Measurements from ENCODE around the gene ADAMTS4.
"Not testable (repeated sequence)": the region's sequence is repeated elsewhere in the genome, so short reads cannot be mapped to it uniquely, and the experiment has no call there.

ADAMTS4 gene

GRCh38 chr1:161198897-161199431 is at the start of gene ADAMTS4:
TSS of gene ADAMTS4 (minus strand) at chr1:161199054. CDS start at chr1:161198627, 427 bp downstream.
- no peak for DNase-seq

GRCh38 chr1:161244888-161245287 is 46.0 kb upstream of the ADAMTS4 start:
- DNase-seq: no peak

- DNase-seq: no peak
These were observed 43.5 kb upstream of the ADAMTS4 start for GRCh38 chr1:161242313-161242712.

- no peak for DNase-seq
These were observed 42.8 kb upstream of the ADAMTS4 start for GRCh38 chr1:161241682-161242081.

- no peak for DNase-seq
These were observed 39.2 kb upstream of the ADAMTS4 start, which contains the start of gene NR1I3 for GRCh38 chr1:161238039-161238473. TSS of gene NR1I3 (minus strand) at chr1:161238203. CDS start at chr1:161236565, 1,638 bp downstream.

- no peak for DNase-seq
These were observed 37.3 kb upstream of the ADAMTS4 start for GRCh38 chr1:161235957-161236775.

- no peak for DNase-seq
These were observed 34.2 kb upstream of the ADAMTS4 start for GRCh38 chr1:161233102-161233501.

- DNase-seq: no peak
These were observed 31.9 kb upstream of the ADAMTS4 start for GRCh38 chr1:161230762-161231161.

- DNase-seq: no peak
These were observed 31.0 kb upstream of the ADAMTS4 start for GRCh38 chr1:161229896-161230295.

GRCh38 chr1:161228032-161228431 is 29.2 kb upstream of the ADAMTS4 start:
- no peak for DNase-seq

- peak; percentile 95 to 96 for DNase-seq
These were observed 28.5 kb upstream of the ADAMTS4 start for GRCh38 chr1:161227196-161227871.

- no peak for DNase-seq
These were observed 27.9 kb upstream of the ADAMTS4 start for GRCh38 chr1:161226759-161227158.

- no peak for DNase-seq
These were observed 27.5 kb upstream of the ADAMTS4 start for GRCh38 chr1:161226320-161226711.

- peak; percentile 86 to 87 for DNase-seq
These were observed 26.9 kb upstream of the ADAMTS4 start, which contains the start of gene TOMM40L for GRCh38 chr1:161225534-161226319. TSS of gene TOMM40L (plus strand) at chr1:161226060. CDS start at chr1:161226490, 430 bp downstream.

GRCh38 chr1:161225178-161225533 is 26.3 kb upstream of the ADAMTS4 start:
- no peak for DNase-seq

GRCh38 chr1:161224695-161225087 is 25.8 kb upstream of the ADAMTS4 start:
- not testable (repeated sequence) for DNase-seq

- no peak for DNase-seq
These were observed 25.2 kb upstream of the ADAMTS4 start for GRCh38 chr1:161223805-161224694.

GRCh38 chr1:161222175-161223019 is 23.5 kb upstream of the ADAMTS4 start:
- DNase-seq: no peak

- DNase-seq: no peak
These were observed 21.1 kb upstream of the ADAMTS4 start for GRCh38 chr1:161220002-161220401.

GRCh38 chr1:161219078-161219892 is 20.4 kb upstream of the ADAMTS4 start:
- DNase-seq: no peak
